K562 treated with DMSO at 1 percent for 12 hours (cell line): ENCODE measurements around the gene RAD23A. TPM values are rescaled to one million over a fixed set of nuclear protein-coding genes. Genes with fewer than 3 reads are reported as not detected.

Experiments
- total RNA-seq: library from RNA; unstranded; fragments of 300-600 nt; gene quantifications from 2 replicates; pipeline ENCODE4 v1.2.3, GENCODE V29; 2022; ENCODE audit not compliant: insufficient read depth

RAD23A gene
- total RNA-seq, result 111 and 154 TPM in 2 replicates

DNA sequence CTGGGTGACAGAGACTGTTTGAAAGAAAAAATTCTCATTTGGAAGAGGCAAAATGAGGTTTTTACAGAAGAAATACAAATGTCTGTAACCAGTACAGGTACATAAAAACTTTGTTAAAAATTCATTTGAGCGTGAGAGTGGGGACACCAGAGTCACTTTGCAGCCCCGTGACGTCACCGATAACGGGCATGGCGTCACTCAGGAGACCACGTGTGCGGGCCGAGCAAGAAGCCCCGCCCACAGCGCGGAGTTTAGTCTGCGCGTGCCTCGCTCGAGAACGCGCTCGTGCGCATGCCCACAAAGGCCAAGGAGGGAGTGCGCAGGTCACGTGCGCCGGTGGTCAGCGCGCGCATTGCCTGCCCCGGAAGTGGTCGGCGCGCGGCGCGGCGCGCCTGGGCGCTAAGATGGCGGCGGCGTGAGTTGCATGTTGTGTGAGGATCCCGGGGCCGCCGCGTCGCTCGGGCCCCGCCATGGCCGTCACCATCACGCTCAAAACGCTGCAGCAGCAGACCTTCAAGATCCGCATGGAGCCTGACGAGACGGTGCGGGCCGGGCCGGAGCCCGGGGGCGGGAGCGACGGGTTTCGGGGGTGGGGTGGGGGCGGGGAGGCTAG lies at the start of gene RAD23A:
RAD23A (plus strand) TSS at position 384 of the 613 bp plus-strand sequence; CDS start at position 471, 87 bp downstream.

DNA sequence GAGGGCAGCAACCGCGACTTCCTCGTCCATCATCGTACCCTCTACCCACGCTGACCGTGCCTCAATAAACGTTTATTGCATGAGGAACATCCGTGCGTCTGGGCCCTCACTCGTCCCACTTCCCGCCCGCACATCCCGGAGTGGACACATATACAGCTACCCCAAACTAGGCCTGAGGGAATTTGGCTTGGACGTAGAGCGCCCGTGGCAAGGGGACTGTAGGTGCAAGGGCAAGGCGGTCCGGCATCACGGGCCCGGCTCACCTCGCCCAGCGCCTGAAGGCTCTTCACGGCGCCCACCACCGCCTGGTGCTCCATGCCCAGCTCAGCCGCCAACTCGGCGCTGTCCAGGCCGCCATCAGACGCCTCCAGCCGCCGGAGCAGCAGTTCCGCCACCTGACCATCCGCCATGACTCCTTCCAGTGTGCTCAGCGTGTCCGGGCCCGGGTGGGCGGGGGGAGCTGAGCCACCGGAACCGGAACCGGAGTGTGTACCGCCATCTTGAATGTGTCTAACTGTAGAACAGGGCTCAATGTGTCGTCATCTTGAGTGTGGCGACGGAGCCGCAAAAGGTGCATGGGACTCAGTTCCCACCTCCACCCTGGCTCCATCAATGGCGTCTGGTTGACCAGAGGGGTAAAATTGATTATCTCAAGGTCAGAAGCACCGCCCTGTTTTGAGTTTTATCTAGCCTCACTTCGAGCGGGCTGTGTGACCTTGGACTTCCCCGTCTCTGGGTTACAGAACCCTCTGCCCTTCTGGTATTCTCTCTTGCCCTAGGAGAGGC lies 12.2 kb upstream of the RAD23A start, which contains the start of gene FARSA:
FARSA (minus strand) TSS at position 425 of the 786 bp plus-strand sequence; CDS start at position 410, 15 bp downstream.

DNA sequence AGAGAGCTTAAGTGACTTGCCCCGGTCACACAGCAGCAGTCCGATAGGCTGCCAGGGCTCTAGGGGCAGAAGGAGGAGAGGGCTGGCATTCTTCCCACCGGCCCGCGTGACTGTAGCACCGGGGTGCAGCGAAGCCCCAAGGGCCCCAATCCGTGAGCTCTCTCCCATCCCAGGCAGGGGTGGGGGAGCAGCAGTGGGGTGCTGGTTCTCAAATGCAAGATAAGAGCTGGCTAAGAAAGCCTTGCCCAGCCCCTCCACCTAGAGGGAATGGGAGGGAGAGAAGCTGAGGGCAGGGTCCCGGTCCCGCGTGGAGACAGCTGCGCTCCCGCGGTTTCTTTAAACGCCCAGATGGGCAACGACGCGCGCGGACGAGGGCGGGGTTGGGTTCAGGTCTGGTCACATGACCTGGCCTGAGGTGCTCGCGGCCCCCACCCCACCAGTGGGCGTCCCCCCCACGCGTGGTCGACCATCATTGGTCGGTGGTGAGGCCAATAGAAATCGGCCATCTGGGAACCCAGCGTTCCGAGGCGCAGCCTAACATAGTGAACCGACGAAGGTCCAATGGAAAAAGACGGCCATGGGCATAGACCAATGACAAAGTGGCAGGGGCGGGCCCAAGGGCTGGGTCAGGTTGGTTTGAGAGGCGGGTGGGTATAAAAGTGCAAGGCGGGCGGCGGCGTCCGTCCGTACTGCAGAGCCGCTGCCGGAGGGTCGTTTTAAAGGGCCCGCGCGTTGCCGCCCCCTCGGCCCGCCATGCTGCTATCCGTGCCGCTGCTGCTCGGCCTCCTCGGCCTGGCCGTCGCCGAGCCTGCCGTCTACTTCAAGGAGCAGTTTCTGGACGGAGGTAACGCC lies 7.5 kb upstream of the RAD23A start, which contains the start of gene CALR:
CALR (plus strand) TSS at position 683 of the 852 bp plus-strand sequence; CDS start at position 754, 71 bp downstream.

DNA sequence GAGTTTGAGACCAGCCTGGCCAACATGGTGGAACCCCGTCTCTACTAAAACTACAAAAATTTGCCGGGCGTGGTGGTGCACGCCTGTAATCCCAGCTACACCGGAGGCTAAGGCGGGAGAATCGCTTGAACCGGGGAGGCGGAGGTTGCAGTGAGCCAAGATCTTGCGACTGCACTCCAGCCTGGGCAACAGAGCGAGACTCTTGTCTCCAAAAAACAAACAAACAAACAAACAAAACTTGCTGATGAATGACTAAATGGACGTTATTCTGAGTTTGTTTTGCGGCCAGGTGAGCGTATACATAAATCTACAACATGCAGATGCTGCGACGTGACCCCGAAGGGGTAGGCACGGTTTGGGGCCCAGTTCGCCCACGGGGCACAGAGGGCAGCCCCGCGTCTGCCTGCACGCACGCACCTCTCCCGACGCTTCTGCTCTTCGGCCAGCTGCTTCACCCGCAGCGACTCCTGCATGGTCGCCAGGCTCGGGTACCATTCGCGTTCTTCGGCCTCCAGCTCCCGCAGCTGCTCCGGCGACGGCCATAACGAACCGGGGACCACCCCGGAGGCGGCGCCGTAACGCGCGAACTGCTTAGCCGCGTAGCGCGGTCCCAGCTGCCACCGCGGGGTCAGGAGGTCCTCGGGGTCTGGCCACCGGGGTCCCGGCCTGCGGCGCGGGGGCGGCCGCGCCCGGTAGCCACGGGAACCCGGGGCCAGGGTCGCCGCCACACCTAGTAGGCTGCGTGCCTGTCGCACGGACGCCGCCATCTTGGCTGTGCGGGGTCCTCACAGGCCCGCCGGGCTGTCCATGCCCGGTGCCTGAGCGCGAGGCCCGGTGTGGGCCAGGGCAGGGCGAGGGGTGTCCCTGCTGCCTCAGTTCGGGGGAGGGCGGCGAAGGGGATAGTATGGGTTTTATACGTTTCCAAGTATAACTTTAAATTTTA lies 11.1 kb downstream of the RAD23A start, which contains the start of gene GADD45GIP1:
GADD45GIP1 (minus strand) TSS at position 778 of the 943 bp plus-strand sequence; CDS start at position 767, 11 bp downstream.

DNA sequence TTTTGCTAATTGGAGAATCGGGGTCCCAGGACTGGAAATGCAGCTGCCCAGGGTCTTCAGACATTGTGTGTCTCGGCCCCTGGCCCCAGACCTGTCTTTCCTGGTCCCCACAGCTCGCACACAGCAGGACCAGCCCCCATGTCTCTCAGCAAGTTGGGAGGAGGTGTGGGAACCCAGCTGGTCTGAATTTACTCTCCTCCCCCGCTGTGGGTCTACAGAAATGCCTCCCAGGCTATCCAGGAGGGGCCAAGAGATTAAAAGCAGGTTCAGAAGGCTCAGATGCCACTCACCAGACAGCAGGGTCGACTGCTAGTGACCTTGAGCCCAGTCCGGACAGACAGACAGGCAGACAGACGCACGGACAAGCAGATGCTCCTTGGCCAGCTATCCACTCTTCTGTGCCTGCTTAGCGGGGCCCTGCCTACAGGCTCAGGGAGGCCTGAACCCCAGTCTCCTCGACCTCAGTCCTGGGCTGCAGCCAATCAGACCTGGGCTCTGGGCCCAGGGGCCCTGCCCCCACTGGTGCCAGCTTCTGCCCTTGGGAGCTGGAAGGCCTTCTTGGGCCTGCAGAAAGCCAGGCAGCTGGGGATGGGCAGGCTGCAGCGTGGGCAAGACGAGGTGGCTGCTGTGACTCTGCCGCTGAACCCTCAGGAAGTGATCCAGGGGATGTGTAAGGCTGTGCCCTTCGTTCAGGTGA lies 23.8 kb downstream of the RAD23A start, which contains the start of gene DAND5:
DAND5 (plus strand) TSS at position 285 of the 697 bp plus-strand sequence; CDS start at position 370, 85 bp downstream.

DNA sequence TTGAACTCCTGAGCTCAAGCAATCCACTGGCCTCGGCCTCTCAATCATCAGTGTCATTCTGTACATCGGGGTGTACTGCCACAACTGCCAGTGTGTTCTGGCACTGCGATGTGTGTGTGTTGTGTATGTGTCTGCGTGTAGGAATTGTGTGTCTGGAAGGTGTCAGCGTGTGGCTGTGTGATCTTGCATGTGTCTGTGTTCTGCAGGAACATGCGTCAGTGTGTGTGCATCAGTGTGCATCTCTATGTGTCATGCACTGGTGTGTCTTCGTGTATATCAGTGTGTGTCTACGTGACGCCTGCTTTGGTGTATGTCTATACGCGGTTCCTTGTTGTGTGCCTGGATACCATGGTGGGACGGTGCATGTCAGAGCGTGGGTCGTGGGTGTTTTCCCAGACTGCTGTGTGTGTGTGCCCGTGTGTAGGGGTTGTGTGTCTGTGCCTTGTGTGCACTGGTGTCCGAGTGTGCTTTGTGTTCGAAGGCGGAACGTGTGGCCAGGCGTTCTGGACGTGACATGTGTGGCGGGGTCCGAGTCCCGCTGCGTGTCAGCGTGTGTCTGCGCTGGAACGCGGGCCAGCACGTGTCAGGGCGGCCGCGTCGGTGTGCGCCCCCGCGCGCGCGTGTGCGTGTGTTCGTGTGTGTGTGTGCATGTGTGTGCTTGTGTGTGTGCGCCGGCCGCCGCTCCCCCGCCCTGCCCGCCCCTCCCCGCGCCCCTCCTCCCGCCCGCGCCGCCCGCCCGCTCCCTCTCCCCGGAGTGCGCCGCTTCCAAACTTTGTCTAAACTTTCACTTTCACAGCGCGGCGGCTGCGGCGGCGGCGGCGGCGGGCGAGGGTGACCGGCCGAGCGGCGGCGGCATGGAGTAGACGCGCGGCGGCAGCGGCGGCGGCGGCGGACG lies 49.3 kb downstream of the RAD23A start, which contains the start of gene NFIX:
NFIX (plus strand) TSS at position 775 of the 895 bp plus-strand sequence. CDS start 363 bp downstream, outside the sequence.

Other genes starting within 250 kb of the RAD23A start
- gene FBXW9, start 249.2 kb upstream of the RAD23A start, total RNA-seq, result 9.1 and 12.5 TPM in 2 replicates
- gene TNPO2, start 221.9 kb upstream of the RAD23A start, total RNA-seq, result 9.2 and 34.1 TPM in 2 replicates
- gene TRIR, start 211.2 kb upstream of the RAD23A start, total RNA-seq, result 376 and 560 TPM in 2 replicates
- gene GET3, start 208.4 kb upstream of the RAD23A start, total RNA-seq, result 80.9 and 100 TPM in 2 replicates
- gene BEST2, start 194.1 kb upstream of the RAD23A start, total RNA-seq, result not detected in 2 replicates
- 13.5 and 17.6 TPM in 2 replicates for gene HOOK2, start 170.3 kb upstream of the RAD23A start, total RNA-seq
- gene JUNB, start 154.4 kb upstream of the RAD23A start, total RNA-seq, result 79.5 and 102 TPM in 2 replicates
- 330 and 389 TPM in 2 replicates for gene PRDX2, start 144.1 kb upstream of the RAD23A start, total RNA-seq
- 12.6 TPM in 1 of 2 replicates, not detected in the other for gene THSD8, start 143.8 kb upstream of the RAD23A start, total RNA-seq
- gene RNASEH2A, start 139.3 kb upstream of the RAD23A start, total RNA-seq, result 73.5 and 86.3 TPM in 2 replicates
- gene RTBDN, start 111.3 kb upstream of the RAD23A start, total RNA-seq, result 0.58 and 3.6 TPM in 2 replicates
- gene MAST1, start 107.3 kb upstream of the RAD23A start, total RNA-seq, result 6.1 and 6.4 TPM in 2 replicates
- gene DNASE2, start 64.4 kb upstream of the RAD23A start, total RNA-seq, result 133 and 148 TPM in 2 replicates
- 32.6 and 45.7 TPM in 2 replicates for gene KLF1, start 58.7 kb upstream of the RAD23A start, total RNA-seq
- 10.5 and 12.8 TPM in 2 replicates for gene GCDH, start 54.7 kb upstream of the RAD23A start, total RNA-seq
- 0.80 and 1.0 TPM in 2 replicates for gene SYCE2, start 26.6 kb upstream of the RAD23A start, total RNA-seq
- 120 and 123 TPM in 2 replicates for gene FARSA, start 12.2 kb upstream of the RAD23A start, total RNA-seq
- 475 and 681 TPM in 2 replicates for gene CALR, start 7.3 kb upstream of the RAD23A start, total RNA-seq
- gene GADD45GIP1, start 11.4 kb downstream of the RAD23A start, total RNA-seq, result 33.4 and 52.1 TPM in 2 replicates
- gene DAND5, start 23.7 kb downstream of the RAD23A start, total RNA-seq, result 1.0 TPM in 1 of 2 replicates, not detected in the other
- gene NFIX, start 49.6 kb downstream of the RAD23A start, total RNA-seq, result 3.3 and 14.3 TPM in 2 replicates
- gene LYL1, start 157.0 kb downstream of the RAD23A start, total RNA-seq, result 287 and 387 TPM in 2 replicates
- gene TRMT1, start 170.9 kb downstream of the RAD23A start, total RNA-seq, result 27.9 and 29.1 TPM in 2 replicates
- gene NACC1, start 172.4 kb downstream of the RAD23A start, total RNA-seq, result 27.0 and 54.7 TPM in 2 replicates
- 94.3 and 118 TPM in 2 replicates for gene STX10, start 204.5 kb downstream of the RAD23A start, total RNA-seq
- 177 and 186 TPM in 2 replicates for gene IER2, start 204.5 kb downstream of the RAD23A start, total RNA-seq